GM19467 (cell line): ENCODE data around the gene MATK.
"Not testable (repeated sequence)": the region's sequence is repeated elsewhere in the genome, so short reads cannot be mapped to it uniquely, and the experiment has no call there.

Experiments used
- ATAC-seq: cut with Tn5 transposase; IDR thresholded peaks from one replicate; pipeline ENCODE4 v1.9.1; 2021; ENCODE audit warnings: mild to moderate bottlenecking, moderate library complexity; ENCODE audit not compliant: unreplicated experiment

Gene MATK

GRCh38 chr19:3816148-3816547, 30.0 kb upstream of the MATK start:
- not testable (repeated sequence) for ATAC-seq

- ATAC-seq: no peak
Measured at GRCh38 chr19:3814648-3815047, 28.5 kb upstream of the MATK start.

GRCh38 chr19:3813473-3814392, 27.6 kb upstream of the MATK start:
- no peak for ATAC-seq

DNA sequence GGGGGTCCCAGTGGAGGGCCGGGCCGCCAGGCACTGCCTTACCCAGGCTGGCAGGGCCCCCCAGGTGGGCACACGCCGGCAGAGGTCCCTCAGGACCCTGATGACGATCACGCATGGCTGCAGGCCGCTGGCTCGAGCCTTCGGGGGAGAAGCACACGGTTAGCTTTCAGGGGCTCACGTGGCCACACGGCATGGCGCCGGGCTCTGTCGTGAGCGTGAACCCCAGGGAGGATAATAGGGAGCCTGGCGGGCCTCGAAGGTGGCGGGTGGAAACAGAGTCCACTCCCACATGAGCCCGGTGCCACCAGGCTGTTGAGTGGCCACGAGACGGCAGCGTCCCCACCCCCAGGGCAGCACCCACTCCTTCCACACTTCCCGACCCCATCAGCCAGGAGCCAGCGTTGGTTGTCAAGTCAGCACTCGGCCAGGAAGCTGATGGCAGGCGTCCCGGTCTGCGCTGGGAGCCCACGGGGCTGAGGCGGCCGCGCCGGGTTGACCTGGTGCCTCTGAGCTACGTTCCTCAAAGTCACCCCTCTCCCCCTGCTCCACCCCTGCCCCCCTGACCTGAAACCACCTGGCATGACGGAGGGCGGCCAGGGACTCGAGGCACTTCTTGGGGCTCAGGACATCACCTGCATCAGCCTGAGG, 24.7 kb upstream of the MATK start:
- peak; percentile 13 for ATAC-seq

GRCh38 chr19:3809881-3810707, 23.9 kb upstream of the MATK start:
- peak; percentile 46 for ATAC-seq

DNA sequence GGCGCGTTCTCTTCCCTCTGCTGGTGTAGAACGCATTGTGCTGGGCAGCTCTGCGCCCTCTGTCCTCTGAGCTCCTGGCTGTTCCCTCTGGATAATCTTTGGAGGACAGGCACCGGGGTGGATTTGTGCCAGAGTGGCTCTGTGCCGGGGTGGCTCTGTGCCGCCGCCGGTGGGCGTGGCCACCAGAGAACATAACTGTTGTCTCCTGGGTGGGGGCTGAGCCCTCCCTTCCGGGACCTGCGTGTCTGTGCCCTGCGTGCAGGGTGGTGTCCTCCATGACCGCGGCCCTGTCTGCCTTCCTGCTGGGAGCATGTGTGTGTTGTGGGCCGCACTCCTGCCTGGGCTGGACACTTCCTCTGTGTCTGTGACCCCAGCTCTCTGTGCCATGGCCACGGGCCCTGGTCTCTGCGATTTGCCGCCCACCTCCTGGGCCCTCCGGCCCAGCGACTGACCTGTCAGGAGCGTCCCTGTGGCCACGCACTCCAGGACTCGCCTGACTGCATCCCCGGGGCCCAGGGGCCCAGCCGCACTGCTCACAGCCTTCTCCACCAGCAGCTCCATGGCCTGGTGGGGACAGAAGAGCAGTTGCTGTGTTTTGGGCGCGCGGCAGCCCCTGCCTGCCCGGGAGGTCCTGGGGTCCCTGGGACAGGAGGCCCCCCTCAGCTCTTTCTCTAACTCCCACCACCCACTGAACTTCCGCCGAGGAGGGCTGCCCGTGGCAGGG, 22.4 kb upstream of the MATK start:
- ATAC-seq: no peak

- ATAC-seq: no peak
Measured at GRCh38 chr19:3807574-3808354, 21.6 kb upstream of the MATK start.

- ATAC-seq: no peak
Measured at GRCh38 chr19:3807131-3807480, 20.9 kb upstream of the MATK start.

- ATAC-seq: no peak
Measured at GRCh38 chr19:3805859-3806258, 19.7 kb upstream of the MATK start.

DNA sequence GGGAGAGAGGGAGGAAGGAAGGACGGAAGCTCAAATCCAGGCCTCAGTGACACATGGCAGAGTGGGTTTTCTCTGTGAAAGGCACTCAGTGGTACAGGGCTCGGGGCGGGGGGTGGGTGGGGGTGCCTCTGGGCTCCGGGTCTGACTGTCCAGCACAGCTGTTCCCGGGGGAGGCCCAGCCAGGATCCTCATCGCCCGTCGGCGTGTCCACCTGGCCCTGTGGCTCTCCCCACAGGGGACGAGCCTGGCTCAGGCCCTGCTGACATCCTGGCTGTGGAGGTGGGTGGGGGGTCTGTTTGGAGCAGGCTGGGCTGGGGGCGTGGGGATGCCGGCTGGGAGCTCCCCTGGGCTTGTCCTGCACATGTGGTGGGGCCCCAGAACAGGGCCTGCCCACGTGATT, 18.2 kb upstream of the MATK start:
- ATAC-seq: no peak

- ATAC-seq: no peak
Measured at GRCh38 chr19:3803986-3804385, 17.8 kb upstream of the MATK start.

DNA sequence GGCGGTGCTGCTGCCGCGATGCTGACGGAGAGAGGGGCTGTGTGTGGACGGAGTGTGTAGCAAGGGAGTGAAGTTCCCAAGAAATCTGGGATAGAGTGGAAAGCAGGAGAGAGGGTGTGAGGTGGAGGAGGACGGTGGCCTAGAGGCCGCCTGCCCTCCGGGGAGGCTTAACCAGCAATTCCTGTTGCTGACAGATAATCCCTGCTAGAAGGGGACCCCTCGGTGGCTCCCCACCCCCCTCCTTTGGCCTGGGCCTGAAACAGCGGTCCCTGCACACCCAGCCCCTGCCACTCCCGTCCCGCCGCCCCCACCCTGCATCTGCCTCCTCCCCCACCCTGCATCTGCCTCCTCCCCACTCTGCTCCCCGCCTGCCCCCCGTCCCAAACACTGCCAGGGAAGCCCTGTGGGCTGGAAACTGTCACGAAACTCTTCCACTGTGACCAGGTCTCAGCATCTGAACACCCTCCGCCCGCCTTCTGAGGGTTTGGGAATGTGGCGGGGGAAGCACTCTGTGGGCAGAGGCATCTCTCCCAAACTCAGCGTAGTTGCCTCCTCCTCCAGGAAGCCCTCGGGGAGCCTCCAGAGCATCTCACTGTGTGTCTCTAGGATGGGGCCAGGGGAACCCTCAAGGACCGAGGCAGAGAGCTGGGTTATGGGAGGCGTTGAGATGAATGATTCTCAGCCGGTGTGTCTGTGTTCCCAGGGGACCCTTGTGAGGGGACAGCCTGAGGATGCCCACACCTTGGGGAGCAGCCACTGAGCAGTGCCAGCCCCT, 17.1 kb upstream of the MATK start:
- no peak for ATAC-seq

DNA sequence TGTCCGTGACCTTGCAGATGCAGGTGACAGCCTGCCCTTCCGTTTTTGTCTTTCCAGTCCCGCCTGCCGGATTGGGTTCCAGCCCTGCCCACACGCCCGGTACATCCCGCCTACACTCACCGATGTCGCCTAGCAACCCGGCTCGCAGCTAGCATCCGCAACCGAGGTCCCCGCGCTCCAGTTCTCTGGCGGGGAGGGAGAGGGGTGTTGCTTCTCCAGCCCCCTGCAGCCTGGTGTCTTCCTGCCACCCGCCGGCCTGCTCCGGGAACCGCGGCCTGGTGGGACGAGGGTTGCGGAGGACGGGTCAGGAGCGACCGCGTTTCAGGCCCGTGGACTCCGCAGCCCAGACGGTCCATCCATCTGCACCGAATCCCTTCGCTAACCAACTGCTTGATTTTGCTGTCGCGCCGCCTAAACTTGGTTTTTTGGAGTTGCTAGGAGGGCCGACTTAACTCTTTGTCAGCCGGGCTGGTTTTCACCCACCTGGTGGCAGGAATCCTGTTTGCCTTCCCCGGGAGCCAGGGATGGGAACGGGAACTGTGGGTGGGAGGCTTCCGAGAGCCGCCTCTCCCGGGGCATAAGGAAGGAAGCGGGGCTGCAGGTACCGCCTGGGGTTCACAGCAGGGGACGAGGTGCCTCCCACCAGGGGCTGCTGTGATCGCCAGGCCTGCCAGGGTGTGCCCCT, 15.4 kb upstream of the MATK start:
- no peak for ATAC-seq

GRCh38 chr19:3800996-3801395, 14.8 kb upstream of the MATK start:
- no peak for ATAC-seq

- no peak for ATAC-seq
Measured at GRCh38 chr19:3798137-3798536, 12.0 kb upstream of the MATK start.

DNA sequence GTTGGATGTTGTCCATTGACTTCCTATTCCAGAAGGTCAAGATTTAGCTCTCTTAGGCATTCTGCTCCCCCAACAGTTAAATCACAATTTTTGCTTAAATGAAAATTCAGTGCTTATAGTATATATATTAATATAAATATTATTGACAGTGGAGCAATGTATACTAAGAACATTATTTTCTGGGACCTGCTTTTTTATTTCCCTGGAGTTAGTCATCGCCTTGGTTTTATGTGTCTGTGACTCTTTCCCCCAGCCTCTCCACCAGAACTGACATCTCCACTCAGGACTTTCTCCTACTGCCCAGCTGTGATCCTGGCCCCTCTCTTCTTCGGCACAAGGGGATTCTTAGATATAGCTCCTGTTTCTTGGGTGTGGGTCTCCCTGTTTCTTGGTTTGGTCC, 10.2 kb upstream of the MATK start:
- no peak for ATAC-seq

DNA sequence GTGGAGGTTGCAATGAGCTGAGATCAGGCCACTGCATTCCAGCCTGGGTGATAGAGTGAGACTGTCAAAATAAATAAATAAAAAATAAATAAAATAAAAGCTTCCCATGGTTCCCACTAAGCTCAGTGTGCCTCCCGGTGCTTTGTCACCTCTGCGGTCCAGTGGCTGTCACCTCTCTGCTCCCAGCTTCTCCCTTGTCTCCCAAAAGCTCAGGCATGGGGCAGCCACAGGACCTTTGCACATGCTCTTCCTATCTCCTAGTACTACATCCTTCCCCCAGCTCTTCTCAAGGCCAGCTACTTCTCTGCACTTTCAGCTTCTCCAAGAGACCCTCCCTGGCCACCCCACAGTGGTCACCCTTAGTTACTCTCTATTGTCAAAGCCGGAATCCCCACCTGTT, 7.6 kb upstream of the MATK start:
- no peak for ATAC-seq

DNA sequence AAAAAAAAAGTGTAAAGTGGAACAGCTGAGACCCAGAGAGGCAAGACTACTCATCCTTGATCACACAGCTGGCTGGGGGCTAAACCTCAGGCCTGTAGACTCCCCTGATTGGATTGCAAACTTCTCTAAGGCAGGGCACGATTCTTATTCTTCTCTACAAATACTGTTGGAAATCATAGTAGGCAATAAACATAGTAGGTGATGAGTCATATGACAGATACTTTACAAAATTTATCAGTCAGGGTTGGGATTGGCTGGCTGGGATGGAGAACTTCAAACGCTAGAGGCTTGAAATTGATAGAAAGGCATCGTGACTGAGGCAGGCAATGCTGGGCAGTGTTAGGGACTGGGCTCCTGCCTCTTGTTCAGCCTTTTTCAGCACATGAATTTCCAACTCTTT, 5.9 kb upstream of the MATK start:
- no peak for ATAC-seq

DNA sequence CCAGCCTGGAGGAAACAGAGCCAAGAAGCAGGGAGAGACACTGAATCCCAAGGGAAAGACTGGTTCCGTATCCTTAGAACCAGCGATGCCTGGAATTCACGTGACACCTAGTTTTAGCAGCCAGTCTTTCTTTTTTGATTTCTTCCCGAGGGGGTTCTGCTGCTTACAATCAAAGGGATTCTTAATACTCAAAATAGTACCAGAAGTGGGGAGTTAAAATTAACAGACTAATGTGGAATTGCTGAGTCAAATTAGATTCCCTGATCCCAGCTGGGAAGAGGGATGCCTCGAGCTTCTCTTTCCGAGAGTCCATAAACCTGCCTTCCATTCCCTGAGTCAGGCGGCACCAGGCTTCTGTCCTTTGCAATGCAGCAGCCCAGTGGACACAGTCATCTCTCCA, 4.8 kb upstream of the MATK start:
- no peak for ATAC-seq
